ENCODE results near the gene FAM76B.

FAM76B gene

DNA sequence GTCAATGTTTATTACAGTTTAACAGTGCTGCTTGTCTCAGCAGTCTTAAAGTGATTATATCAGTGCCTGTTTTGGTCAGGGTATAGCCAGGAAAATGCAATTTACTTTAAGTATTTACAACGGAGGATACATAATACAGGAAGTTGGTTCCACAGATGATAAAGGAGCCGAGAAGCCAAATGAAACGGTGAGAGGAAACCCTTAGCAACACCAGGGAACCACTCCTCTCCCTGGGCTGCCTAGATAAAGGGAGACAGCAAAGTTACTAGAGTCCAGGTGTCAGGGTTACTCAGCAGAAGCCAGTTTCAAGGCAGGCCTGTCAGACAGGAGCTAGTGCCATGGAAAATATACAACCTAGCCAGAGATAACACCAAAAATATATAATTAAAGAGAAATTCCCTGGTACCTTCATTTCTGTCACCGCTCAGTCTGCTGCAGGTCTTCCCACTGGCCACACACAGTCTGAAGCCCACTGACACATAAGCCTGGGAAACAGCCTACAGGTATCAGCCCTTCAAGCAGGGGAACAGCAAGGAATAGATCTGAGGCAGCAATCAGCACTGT lies 55.5 kb downstream of the FAM76B start:
- Mint-ChIP-seq H3K4me1 (peaks cover 35% of the 10 kb centered on the region), H3K27ac (peak overlapping the region; percentile 77 to 86 (median 80)), H3K4me3 (no peak overlapping the region), H3K36me3 (ENCODE audit: low read depth) (no peaks in the 10 kb centered on the region), H3K9me3 (no peaks in the 10 kb centered on the region), H3K27me3 (ENCODE audit: low read depth) (no peaks in the 10 kb centered on the region)
- TF ChIP-seq, protein P1, sequence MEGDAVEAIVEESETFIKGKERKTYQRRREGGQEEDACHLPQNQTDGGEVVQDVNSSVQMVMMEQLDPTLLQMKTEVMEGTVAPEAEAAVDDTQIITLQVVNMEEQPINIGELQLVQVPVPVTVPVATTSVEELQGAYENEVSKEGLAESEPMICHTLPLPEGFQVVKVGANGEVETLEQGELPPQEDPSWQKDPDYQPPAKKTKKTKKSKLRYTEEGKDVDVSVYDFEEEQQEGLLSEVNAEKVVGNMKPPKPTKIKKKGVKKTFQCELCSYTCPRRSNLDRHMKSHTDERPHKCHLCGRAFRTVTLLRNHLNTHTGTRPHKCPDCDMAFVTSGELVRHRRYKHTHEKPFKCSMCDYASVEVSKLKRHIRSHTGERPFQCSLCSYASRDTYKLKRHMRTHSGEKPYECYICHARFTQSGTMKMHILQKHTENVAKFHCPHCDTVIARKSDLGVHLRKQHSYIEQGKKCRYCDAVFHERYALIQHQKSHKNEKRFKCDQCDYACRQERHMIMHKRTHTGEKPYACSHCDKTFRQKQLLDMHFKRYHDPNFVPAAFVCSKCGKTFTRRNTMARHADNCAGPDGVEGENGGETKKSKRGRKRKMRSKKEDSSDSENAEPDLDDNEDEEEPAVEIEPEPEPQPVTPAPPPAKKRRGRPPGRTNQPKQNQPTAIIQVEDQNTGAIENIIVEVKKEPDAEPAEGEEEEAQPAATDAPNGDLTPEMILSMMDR (IDR thresholded peaks at IDR 0.05; ENCODE audit: unreplicated experiment in 3 of 3), result no peak

DNA sequence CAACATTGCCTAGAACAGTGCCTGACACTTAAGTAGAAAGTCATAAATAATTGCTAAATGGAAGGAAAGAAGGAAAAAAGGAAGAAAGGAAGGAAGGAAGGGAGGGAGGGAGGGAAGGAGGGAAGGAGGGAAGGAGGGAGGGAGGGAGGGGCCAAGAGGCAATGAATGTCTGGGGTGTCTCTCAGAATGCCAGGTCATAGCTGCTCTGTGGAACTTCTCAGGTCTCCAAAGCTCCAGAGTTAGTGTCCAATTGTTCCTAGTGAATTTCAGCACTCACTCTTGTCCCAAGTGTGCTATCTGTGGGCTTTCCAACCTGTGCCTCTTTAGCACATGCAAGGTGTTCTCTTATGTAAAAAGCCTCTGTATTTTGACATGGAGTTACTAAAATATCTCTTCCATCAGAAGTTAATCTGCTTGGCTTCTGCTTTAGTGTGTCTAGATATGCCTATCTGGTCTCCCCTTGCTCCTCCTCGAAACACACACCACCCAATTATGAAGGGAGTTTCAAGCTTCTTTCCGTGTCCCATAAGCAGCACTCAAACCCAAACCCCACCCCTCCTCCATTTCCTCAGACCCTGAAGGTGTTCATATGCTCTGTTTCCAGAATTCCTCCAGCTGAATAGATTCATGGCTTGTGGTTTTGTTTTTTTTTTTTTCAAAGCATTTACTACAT lies 56.5 kb downstream of the FAM76B start:
- H3K4me3 Mint-ChIP-seq, result no peak overlapping the region
- H3K27me3 Mint-ChIP-seq (ENCODE audit: low read depth), result no peaks in the 10 kb centered on the region
- no peaks in the 10 kb centered on the region for H3K9me3 Mint-ChIP-seq
- H3K4me1 Mint-ChIP-seq, result peaks cover 36% of the 10 kb centered on the region
- H3K27ac Mint-ChIP-seq, result peak overlapping the region in 2 of 3 experiments; percentile 75 to 80
- no peaks in the 10 kb centered on the region for H3K36me3 Mint-ChIP-seq (ENCODE audit: low read depth)
- TF ChIP-seq, protein P1 (IDR thresholded peaks at IDR 0.05; ENCODE audit: unreplicated experiment in 3 of 3), result no peak

DNA sequence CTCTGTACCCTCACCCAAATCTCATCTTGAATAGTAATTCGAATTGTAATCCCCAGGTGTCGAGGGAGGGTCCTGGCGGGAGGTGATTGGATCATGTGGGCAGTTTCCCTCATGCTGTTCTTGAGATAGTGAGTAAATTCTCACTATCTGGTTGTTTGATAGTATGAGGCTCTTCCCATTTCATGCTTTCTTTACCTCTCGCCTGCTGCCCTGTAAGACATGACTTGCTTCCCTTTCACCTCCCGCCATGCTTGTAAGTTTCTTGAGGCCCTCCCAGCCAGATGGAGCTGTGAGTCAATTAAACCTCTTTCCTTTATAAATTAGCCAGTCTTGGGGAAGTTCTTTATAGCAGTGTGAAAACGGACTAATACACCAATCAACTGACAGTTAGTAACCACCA lies 60.1 kb downstream of the FAM76B start:
- no peak overlapping the region for H3K4me3 Mint-ChIP-seq
- peaks cover 31% of the 10 kb centered on the region for H3K4me1 Mint-ChIP-seq
- H3K27ac Mint-ChIP-seq, result no peak overlapping the region
- no peaks in the 10 kb centered on the region for H3K9me3 Mint-ChIP-seq
- TF ChIP-seq, protein P1 (IDR thresholded peaks at IDR 0.05; ENCODE audit: unreplicated experiment in 3 of 3), result no peak
- no peaks in the 10 kb centered on the region for H3K36me3 Mint-ChIP-seq (ENCODE audit: low read depth)
- H3K27me3 Mint-ChIP-seq (ENCODE audit: low read depth), result no peaks in the 10 kb centered on the region

DNA sequence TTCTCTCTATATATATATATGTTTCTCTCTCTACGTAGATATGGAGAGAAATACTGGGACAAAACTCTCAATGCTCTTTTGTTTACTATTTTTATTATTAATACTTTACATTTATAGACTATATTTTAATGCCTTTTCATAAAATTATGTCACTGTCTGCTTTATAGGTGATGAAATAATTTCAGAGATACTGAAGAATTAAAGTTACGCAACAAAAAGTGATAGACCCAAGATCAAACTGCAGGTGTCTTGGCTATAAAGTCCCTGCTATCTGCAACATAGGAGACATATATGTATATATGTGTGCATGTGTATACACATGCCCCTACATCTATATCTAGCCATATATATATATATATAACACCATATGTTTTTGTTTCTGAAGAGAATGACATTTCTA lies 60.8 kb downstream of the FAM76B start:
- Mint-ChIP-seq H3K9me3 (no peaks in the 10 kb centered on the region), H3K27ac (no peak overlapping the region), H3K27me3 (ENCODE audit: low read depth) (no peaks in the 10 kb centered on the region), H3K4me3 (no peak overlapping the region), H3K36me3 (ENCODE audit: low read depth) (no peaks in the 10 kb centered on the region), H3K4me1 (peaks cover 24% of the 10 kb centered on the region)
- TF ChIP-seq, protein P1 (IDR thresholded peaks at IDR 0.05; ENCODE audit: unreplicated experiment in 3 of 3), result no peak

DNA sequence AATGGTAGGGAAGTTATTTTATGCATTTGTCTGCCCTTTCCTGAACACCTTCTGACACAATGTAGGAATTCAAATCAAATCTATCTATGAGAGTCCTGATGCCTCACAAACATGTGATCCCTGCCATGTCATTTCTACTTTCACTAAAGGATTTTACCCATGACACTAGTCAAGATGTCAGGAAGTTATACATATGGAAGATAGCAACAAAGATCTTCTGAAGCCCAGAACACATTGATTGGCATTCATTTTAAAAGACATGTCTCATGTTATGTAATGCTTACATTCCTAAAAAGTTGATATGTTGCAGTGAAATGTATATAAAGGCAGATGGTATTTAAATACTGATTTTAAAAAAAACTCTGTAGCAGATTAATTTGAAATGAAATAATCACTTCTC lies 61.5 kb downstream of the FAM76B start:
- TF ChIP-seq, protein P1 (IDR thresholded peaks at IDR 0.05; ENCODE audit: unreplicated experiment in 3 of 3), result no peak
- Mint-ChIP-seq H3K4me1 (peaks cover 19% of the 10 kb centered on the region), H3K36me3 (ENCODE audit: low read depth) (no peaks in the 10 kb centered on the region), H3K9me3 (no peaks in the 10 kb centered on the region), H3K4me3 (no peak overlapping the region), H3K27ac (peak overlapping the region in 2 of 3 experiments; percentile 11 to 26), H3K27me3 (ENCODE audit: low read depth) (no peaks in the 10 kb centered on the region)

DNA sequence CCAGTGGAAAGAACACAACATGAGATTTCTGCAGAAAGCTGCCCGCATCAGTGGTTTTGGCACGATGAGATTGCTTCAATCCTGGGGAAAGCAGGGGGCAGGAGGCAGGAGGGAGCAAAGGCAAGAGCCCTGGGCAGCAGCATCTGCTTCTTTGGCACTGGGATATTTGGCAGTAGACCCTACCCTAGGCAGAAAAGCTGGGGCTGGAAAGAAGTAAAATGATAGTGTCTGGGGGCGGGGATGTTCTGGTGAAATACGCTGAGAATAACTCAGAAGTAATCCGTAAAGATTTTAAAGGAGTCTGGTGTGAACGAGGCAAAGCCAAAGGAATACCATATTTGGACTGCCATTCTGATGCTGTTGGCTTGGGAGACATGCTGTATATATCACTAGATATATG lies 62.0 kb downstream of the FAM76B start:
- H3K27ac Mint-ChIP-seq, result peak overlapping the region in 2 of 3 experiments; percentile 11 to 26
- H3K4me3 Mint-ChIP-seq, result no peak overlapping the region
- H3K36me3 Mint-ChIP-seq (ENCODE audit: low read depth), result no peaks in the 10 kb centered on the region
- H3K9me3 Mint-ChIP-seq, result no peaks in the 10 kb centered on the region
- peaks cover 19% of the 10 kb centered on the region for H3K4me1 Mint-ChIP-seq
- H3K27me3 Mint-ChIP-seq (ENCODE audit: low read depth), result no peaks in the 10 kb centered on the region
- TF ChIP-seq, protein P1 (IDR thresholded peaks at IDR 0.05; ENCODE audit: unreplicated experiment in 3 of 3), result no peak
